PFSK-1 (cell line): Measurements from ENCODE around the gene SLC41A3.

ENCODE experiments used
- POLR2AphosphoS5 ChIP-seq: IDR thresholded peaks from 2 replicates; pipeline ENCODE4 v1.6.1; 2012; ENCODE audit warnings: low read depth, mild to moderate bottlenecking, control low read depth, low read length, moderate library complexity
- SIN3A ChIP-seq: IDR thresholded peaks from 2 replicates; pipeline ENCODE4 v1.6.1; 2012; ENCODE audit warnings: mild to moderate bottlenecking, low read length, moderate library complexity, borderline replicate concordance; ENCODE audit not compliant: insufficient read depth
- TAF1 ChIP-seq: IDR thresholded peaks from 2 replicates; pipeline ENCODE4 v1.6.1; 2012; ENCODE audit warnings: low read length, control low read depth, borderline replicate concordance; ENCODE audit not compliant: insufficient read depth
- TF ChIP-seq, protein P1 (sequence below), 2 experiments: IDR thresholded peaks; 2 replicates each; pipeline versions ENCODE4 v1.6.1 to v1.8.0; 2011 to 2012; ENCODE audit warnings: low read depth in 2 of 2, low read length in 2 of 2, control low read depth in 1 of 2, inconsistent platforms in 1 of 2, mild to moderate bottlenecking in 1 of 2, moderate library complexity in 1 of 2; ENCODE audit not compliant: insufficient read depth in 1 of 2

DNA sequence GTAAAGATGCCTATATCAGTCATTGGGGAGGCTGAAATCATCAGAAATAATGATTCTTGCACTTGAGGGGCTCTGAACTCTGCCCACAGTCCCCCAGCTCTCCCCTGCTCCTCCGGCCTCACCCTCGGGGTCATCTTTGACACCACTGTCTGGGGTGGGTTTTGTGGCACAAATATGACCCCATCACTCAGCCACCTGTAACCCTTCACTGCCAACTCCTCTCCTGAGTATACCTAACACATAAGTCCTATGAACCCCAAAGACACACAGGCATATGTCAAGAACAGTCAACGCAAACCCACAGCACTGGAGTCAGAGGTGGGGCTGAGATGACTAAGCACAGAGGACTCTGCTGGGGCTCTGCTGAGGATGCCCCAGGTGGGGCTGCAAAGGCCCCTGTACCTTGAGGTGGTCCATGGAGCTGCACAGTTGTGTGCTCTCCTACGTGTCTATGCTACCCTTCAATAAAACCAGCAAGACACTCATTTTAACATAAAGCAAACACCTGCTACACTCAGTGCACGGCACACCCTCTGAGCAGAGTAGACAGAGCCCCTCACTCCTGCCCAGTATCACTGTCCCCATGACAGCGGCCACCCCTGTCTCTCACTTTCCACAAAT lies 29.9 kb downstream of the SLC41A3 start:
- TF ChIP-seq POLR2AphosphoS5 (no peak), TAF1 (no peak), SIN3A (no peak)
- TF ChIP-seq, protein P1, sequence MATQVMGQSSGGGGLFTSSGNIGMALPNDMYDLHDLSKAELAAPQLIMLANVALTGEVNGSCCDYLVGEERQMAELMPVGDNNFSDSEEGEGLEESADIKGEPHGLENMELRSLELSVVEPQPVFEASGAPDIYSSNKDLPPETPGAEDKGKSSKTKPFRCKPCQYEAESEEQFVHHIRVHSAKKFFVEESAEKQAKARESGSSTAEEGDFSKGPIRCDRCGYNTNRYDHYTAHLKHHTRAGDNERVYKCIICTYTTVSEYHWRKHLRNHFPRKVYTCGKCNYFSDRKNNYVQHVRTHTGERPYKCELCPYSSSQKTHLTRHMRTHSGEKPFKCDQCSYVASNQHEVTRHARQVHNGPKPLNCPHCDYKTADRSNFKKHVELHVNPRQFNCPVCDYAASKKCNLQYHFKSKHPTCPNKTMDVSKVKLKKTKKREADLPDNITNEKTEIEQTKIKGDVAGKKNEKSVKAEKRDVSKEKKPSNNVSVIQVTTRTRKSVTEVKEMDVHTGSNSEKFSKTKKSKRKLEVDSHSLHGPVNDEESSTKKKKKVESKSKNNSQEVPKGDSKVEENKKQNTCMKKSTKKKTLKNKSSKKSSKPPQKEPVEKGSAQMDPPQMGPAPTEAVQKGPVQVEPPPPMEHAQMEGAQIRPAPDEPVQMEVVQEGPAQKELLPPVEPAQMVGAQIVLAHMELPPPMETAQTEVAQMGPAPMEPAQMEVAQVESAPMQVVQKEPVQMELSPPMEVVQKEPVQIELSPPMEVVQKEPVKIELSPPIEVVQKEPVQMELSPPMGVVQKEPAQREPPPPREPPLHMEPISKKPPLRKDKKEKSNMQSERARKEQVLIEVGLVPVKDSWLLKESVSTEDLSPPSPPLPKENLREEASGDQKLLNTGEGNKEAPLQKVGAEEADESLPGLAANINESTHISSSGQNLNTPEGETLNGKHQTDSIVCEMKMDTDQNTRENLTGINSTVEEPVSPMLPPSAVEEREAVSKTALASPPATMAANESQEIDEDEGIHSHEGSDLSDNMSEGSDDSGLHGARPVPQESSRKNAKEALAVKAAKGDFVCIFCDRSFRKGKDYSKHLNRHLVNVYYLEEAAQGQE (IDR thresholded peaks at IDR 0.05; ENCODE audit: insufficient read depth in 1 of 2, low read depth in 2 of 2, low read length in 2 of 2), result no peak
